Daoy (cell line): ENCODE data around the gene PCDHA1. TPM values are rescaled to one million over a fixed set of nuclear protein-coding genes. Genes with fewer than 3 reads are reported as not detected.
A peak's percentile ranks its signal among the peaks of the same experiment; 100 is the strongest.
"Not testable (repeated sequence)": the region's sequence is repeated elsewhere in the genome, so short reads cannot be mapped to it uniquely, and the experiment has no call there.

ENCODE experiments used
- DNase-seq: peaks from one replicate; pipeline ENCODE4 v3.0.0-alpha.2; 2015; ENCODE audit warnings: low read depth
- total RNA-seq: library from RNA; depleted of rRNA; stranded (reverse); fragments of >200 nt; shearing (Covaris generic); gene quantifications from 2 replicates; pipeline ENCODE4 v1.2.3, GENCODE V29; 2014

The PCDHA1 gene
- total RNA-seq, 1 experiment from 2014 or later, result 1.2 TPM

GRCh38 chr5:140849831-140850634 is 64.1 kb downstream of the PCDHA1 start:
- not testable (repeated sequence) for DNase-seq

GRCh38 chr5:140855772-140856674 is 70.1 kb downstream of the PCDHA1 start, which contains the start of gene PCDHA10:
Gene PCDHA10 (plus strand): TSS chr5:140855897. CDS start chr5:140856049, 152 bp downstream.
- peak; percentile 73 for DNase-seq

GRCh38 chr5:140857177-140857986 is 71.4 kb downstream of the PCDHA1 start:
- no peak for DNase-seq

GRCh38 chr5:140857987-140858240 is 72.0 kb downstream of the PCDHA1 start:
- no peak for DNase-seq

- no peak for DNase-seq
Observed at GRCh38 chr5:140862441-140863295, 76.7 kb downstream of the PCDHA1 start.

- peak; percentile 50 for DNase-seq
Observed at GRCh38 chr5:140868721-140869554, 83.0 kb downstream of the PCDHA1 start, which contains the start of gene PCDHA11. Gene PCDHA11 (plus strand): TSS chr5:140868957. CDS start chr5:140869104, 147 bp downstream.

GRCh38 chr5:140869555-140869886 is 83.6 kb downstream of the PCDHA1 start:
- no peak for DNase-seq

GRCh38 chr5:140870221-140871201 is 84.6 kb downstream of the PCDHA1 start:
- no peak for DNase-seq

GRCh38 chr5:140875085-140876065 is 89.4 kb downstream of the PCDHA1 start, which contains the start of gene PCDHA12:
Gene PCDHA12 (plus strand): TSS chr5:140875308. CDS start chr5:140875473, 165 bp downstream.
- no peak for DNase-seq

- not testable (repeated sequence) for DNase-seq
Observed at GRCh38 chr5:140876541-140877261, 90.8 kb downstream of the PCDHA1 start.

GRCh38 chr5:140877262-140877581 is 91.3 kb downstream of the PCDHA1 start:
- DNase-seq, result no peak

- DNase-seq, result no peak
Observed at GRCh38 chr5:140881889-140882590, 96.1 kb downstream of the PCDHA1 start, which contains the start of gene PCDHA13. Gene PCDHA13 (plus strand): TSS chr5:140882124. CDS start chr5:140882269, 145 bp downstream.

- DNase-seq, result no peak
Observed at GRCh38 chr5:140882591-140882899, 96.6 kb downstream of the PCDHA1 start.

- no peak for DNase-seq
Observed at GRCh38 chr5:140883373-140883772, 97.4 kb downstream of the PCDHA1 start.

- DNase-seq, result no peak
Observed at GRCh38 chr5:140883927-140884697, 98.2 kb downstream of the PCDHA1 start.

GRCh38 chr5:140916325-140916724 is 130.4 kb downstream of the PCDHA1 start:
- no peak for DNase-seq
